ENCODE measurements around the gene ZNF839. TPM values are rescaled to one million over a fixed set of nuclear protein-coding genes. Genes with fewer than 3 reads are reported as not detected.

Gene ZNF839
- total and polyA plus RNA-seq, 2 experiments from 2014 or later = 7.9 to 10.0 TPM

DNA sequence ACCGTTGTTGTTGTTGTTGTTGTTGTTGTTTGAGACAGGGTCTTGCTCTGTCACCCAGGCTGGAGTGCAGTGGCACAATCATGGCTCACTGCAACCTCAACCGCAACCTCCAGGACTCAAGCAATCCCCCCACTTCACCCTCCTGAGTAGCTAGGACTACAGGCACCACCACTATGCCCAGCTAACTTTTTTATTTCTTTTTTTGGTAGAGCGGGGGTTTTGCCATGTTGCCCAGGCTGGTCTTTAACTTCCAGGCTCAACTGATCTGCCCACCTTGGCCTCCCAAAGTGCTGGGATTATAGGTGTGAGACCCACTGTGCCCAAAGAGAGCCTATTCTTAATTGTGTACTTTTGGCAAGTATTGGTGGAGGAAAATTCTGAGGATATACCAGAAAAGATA lies 40.3 kb upstream of the ZNF839 start (continued):
- no peak for TF ChIP-seq ZNF462 (CRISPR knock-in tag; IDR thresholded peaks at IDR 0.05)

DNA sequence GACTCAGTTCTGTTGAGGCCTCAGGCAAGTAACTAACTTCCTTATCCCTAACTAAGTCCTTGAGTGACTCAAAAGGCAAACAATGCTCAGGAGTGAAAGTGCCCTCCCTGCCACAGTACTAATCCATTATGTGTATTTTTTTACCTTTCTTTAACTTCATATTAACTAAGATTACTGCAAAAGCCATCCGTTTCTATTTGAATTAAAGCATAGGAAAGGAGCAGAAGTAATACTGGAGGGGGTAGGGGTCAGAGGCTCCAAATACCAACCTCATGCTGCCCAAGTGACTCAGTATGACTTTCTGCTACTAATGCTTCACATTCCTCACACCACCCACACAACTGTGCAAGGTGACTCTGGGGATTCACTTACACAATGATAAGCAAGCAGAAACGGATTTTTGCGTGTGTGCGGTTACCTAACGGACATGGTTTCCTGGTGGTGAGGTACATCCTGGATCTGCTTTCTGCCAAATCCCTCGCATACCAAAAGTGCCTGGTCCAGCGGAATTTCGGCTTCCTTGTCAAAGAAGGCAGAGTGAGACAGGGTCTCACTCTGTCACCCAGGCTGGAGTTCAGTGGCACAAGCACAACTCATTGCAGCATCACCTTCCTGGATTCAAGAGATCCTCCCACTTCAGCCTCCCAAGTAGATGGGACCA lies 39.7 kb upstream of the ZNF839 start:
- Histone ChIP-seq H3K79me2 (replicated peaks; ENCODE audit: insufficient read depth) (no peaks in the 10 kb centered on the region), H3K27ac (ENCODE audit: low read depth) (no peak overlapping the region), H3K4me2 (no peak overlapping the region), H3K4me1 (ENCODE audit: insufficient read depth) (no peaks in the 10 kb centered on the region), H2AFZ (no peak overlapping the region), H4K20me1 (replicated peaks; ENCODE audit: insufficient read depth) (no peaks in the 10 kb centered on the region), H3K36me3 (ENCODE audit: insufficient read depth) (no peaks in the 10 kb centered on the region; the same call in 1 of the 2 replicates), H3K9me2 (ENCODE audit: insufficient read depth) (no peaks in the 10 kb centered on the region), H3K27me3 (ENCODE audit: insufficient read depth) (no peaks in the 10 kb centered on the region), H3F3A (replicated peaks; ENCODE audit: low read depth) (no peaks in the 10 kb centered on the region), H3K4me3 (no peak overlapping the region)
- Mint-ChIP-seq H3K4me1 (no peaks in the 10 kb centered on the region; the same call in 2 of the 3 replicates), H3K4me3 (no peak overlapping the region), H3K36me3 (ENCODE audit: low read depth) (no peaks in the 10 kb centered on the region), H3K27me3 (ENCODE audit: insufficient read depth, low read depth, poor library complexity) (peaks cover 2% of the 10 kb centered on the region), H3K27ac (no peak overlapping the region), H3K9me3 (peaks cover 9% of the 10 kb centered on the region; the same call in 2 of the 3 replicates)
- DNase-seq (ENCODE audit: low spot score) = peak; percentile 16
- no peak for ATAC-seq
- TF ChIP-seq NANOG (IDR thresholded peaks at IDR 0.05; ENCODE audit: borderline replicate concordance) (no peak), STAT1 (IDR thresholded peaks at IDR 0.05; ENCODE audit: unreplicated experiment) (no peak), ZNF331 (CRISPR knock-in tag; IDR thresholded peaks at IDR 0.05; ENCODE audit: low read depth) (no peak), POLR2AphosphoS5 (IDR thresholded peaks at IDR 0.05; ENCODE audit: low read depth) (no peak), ETS1 (IDR thresholded peaks at IDR 0.05) (no peak), ZNF462 (CRISPR knock-in tag; IDR thresholded peaks at IDR 0.05) (no peak)

All from GM23338 (cell line).